GM12878 (cell line): Measurements from ENCODE around the gene EFCC1. TPM values are rescaled to one million over a fixed set of nuclear protein-coding genes. Genes with fewer than 3 reads are reported as not detected.

ENCODE experiments used
- ATAC-seq: fragments of 200-7000 bp; cut with Tn5 transposase; 3 replicates; pipeline ENCODE4 v1.9.1; 2020; ENCODE audit warnings: mild to moderate bottlenecking, moderate library complexity
- BruUV-seq: library from RNA; stranded (reverse); fragments of 400-500 nt; replicated peaks from 2 replicates; lab custom pipeline; 2021; lab: Mats Ljungman, UMichigan
- CTCF ChIA-PET: fragments of 300-600 bp; sonication (Branson Sonifier 250); formaldehyde crosslinking; extraction: SDS; loops from one replicate; lab custom pipeline; 2021; ENCODE audit warnings: inconsistent platforms; lab: Yijun Ruan, JAX
- POLR2A ChIA-PET: fragments of 350-600 bp; formaldehyde crosslinking; extraction: SDS; loops from one replicate; lab custom pipeline; 2021; ENCODE audit warnings: inconsistent platforms; lab: Charles Lee
- RAD21 ChIA-PET: fragments of 300-600 bp; sonication (Branson Sonifier 250); formaldehyde crosslinking; loops from one replicate; lab custom pipeline; 2023; ENCODE audit warnings: antibody characterized with exemption; ENCODE audit not compliant: unreplicated experiment; lab: Charles Lee
- SMC1A ChIA-PET: fragments of 300-600 bp; sonication (Branson Sonifier 250); formaldehyde crosslinking; loops from one replicate; lab custom pipeline; 2023; ENCODE audit not compliant: unreplicated experiment, uncharacterized antibody; lab: Charles Lee
- DNase-seq: peaks from one replicate; pipeline ENCODE4 v3.0.0-alpha.2; 2011; ENCODE audit warnings: low read depth, low spot score
- FAIRE-seq: peaks from 3 replicates; lab custom pipeline; 2011; peaks lifted over from hg19 to GRCh38; lab: Jason Lieb, UNC
- H2AFZ ChIP-seq: 2 replicates; pipeline ENCODE4 v1.6.0; 2011; ENCODE audit warnings: low read depth, low read length, control low read depth; ENCODE audit not compliant: control insufficient read depth
- H3K27ac ChIP-seq: 2 replicates; pipeline ENCODE4 v1.5.1; 2011; ENCODE audit warnings: control low read depth; ENCODE audit not compliant: control insufficient read depth, insufficient read depth
- H3K27me3 ChIP-seq, 2 experiments: replicated peaks in 1 of 2; 2 replicates each; pipeline versions ENCODE4 v1.6.0 to v1.6.1; 2011; ENCODE audit warnings: low read length in 1 of 2; ENCODE audit not compliant: control insufficient read depth in 2 of 2, insufficient read depth in 2 of 2
- H3K36me3 ChIP-seq, 2 experiments: 2 replicates each; pipeline ENCODE4 v1.5.1; 2011; ENCODE audit warnings: low read length in 1 of 2; ENCODE audit not compliant: control insufficient read depth in 2 of 2, insufficient read depth in 2 of 2
- H3K4me1 ChIP-seq: 2 replicates; pipeline ENCODE4 v1.6.1; 2011; ENCODE audit warnings: mild to moderate bottlenecking, low read length, moderate library complexity, mixed read lengths; ENCODE audit not compliant: control insufficient read depth, insufficient read depth
- H3K4me2 ChIP-seq: 2 replicates; pipeline ENCODE4 v1.6.0; 2011; ENCODE audit warnings: control low read depth; ENCODE audit not compliant: control insufficient read depth, insufficient read depth
- H3K4me3 ChIP-seq: fragments of 200-600 bp; sonication (generic); 2 replicates; pipeline ENCODE4 v1.5.1; 2016
- H3K79me2 ChIP-seq: 2 replicates; pipeline ENCODE4 v1.6.0; 2011; ENCODE audit warnings: low read length; ENCODE audit not compliant: control insufficient read depth, insufficient read depth
- H3K9ac ChIP-seq: 2 replicates; pipeline ENCODE4 v1.8.0; 2011; ENCODE audit warnings: low read length, control low read depth, mixed read lengths; ENCODE audit not compliant: control insufficient read depth, insufficient read depth
- H3K9me3 ChIP-seq: replicated peaks from 3 replicates; pipeline ENCODE4 v1.5.1; 2011; ENCODE audit warnings: mild to moderate bottlenecking, low read length; ENCODE audit not compliant: control insufficient read depth, insufficient read depth
- H4K20me1 ChIP-seq: 2 replicates; pipeline ENCODE4 v1.6.0; 2011; ENCODE audit not compliant: control insufficient read depth, insufficient read depth
- CBX5 ChIP-seq: sonication (generic); IDR thresholded peaks from 2 replicates; pipeline ENCODE4 v1.6.1; 2016; ENCODE audit warnings: low read depth, moderate library complexity, mild to moderate bottlenecking, inconsistent platforms
- ESRRA ChIP-seq: IDR thresholded peaks from 2 replicates; pipeline ENCODE4 v1.6.1; 2012; ENCODE audit warnings: mild to moderate bottlenecking, low read length, improper control_type of control experiment
- EZH2 ChIP-seq: IDR thresholded peaks from 2 replicates; pipeline ENCODE4 v1.6.1; 2012; ENCODE audit warnings: low read depth, mild to moderate bottlenecking, control low read depth, inconsistent platforms, low read length, borderline replicate concordance; ENCODE audit not compliant: control insufficient read depth
- IKZF2 ChIP-seq, 2 experiments: fragments of 450-650 bp; IDR thresholded peaks; 2 replicates each; pipeline ENCODE4 v1.6.1; 2017; ENCODE audit warnings: mild to moderate bottlenecking in 2 of 2, moderate library complexity in 2 of 2
- MYB ChIP-seq: fragments of 150-350 bp; IDR thresholded peaks from 2 replicates; pipeline ENCODE4 v1.6.1; 2014; ENCODE audit warnings: mild to moderate bottlenecking, low read depth, low read length, borderline replicate concordance
- MYC ChIP-seq: IDR thresholded peaks from 2 replicates; pipeline ENCODE4 v1.6.1; 2011; ENCODE audit warnings: mild to moderate bottlenecking, low read length, moderate library complexity, inconsistent platforms; ENCODE audit not compliant: insufficient read depth, insufficient replicate concordance, insufficient read length, severe bottlenecking
- SIN3A ChIP-seq: IDR thresholded peaks from 2 replicates; pipeline ENCODE4 v1.6.1; 2012; ENCODE audit warnings: low read depth, low read length, improper control_type of control experiment
- SP1 ChIP-seq: IDR thresholded peaks from one replicate; pipeline ENCODE4 v1.6.1; 2011; ENCODE audit warnings: low read depth, low read length
- TBL1XR1 ChIP-seq: IDR thresholded peaks from 2 replicates; pipeline ENCODE4 v1.6.1; 2012; ENCODE audit warnings: low read depth, low read length, improper control_type of control experiment
- WGBS: methylation state at CpG from one replicate; pipeline ENCODE4 v1.1.6; 2016; ENCODE audit warnings: low lambda C conversion rate; ENCODE audit not compliant: insufficient replicate concordance, insufficient coverage; ENCODE audit errors: missing lambda C conversion rate; 5-methylcytosine and 5-hydroxymethylcytosine counted together
- in situ Hi-C: fragments of 300-500 bp; cut with MboI; formaldehyde crosslinking; loops from 9 replicates; pipeline ENCODE4 v1.14.3; 2018; ENCODE audit warnings: mixed read lengths
- intact Hi-C: fragments of 100-400 bp; cut with micrococcal nuclease; formaldehyde crosslinking; loops from one replicate; pipeline ENCODE4 v1.14.2; 2022; ENCODE audit not compliant: unreplicated experiment
- polyA plus RNA-seq, 11 experiments: library from polyadenylated mRNA; depleted of rRNA in 4 of 11; unstranded in 6 of 11; stranded (reverse) in 5 of 11; fragments of >200 nt; fragmentation: Nextera tagmentation in 4 of 11; fragmentation: Illumina TruSeq in 1 of 11; extraction: Ambion mirVana in 4 of 11; extraction: Trizol in 1 of 11; gene quantifications; 1 replicate in 1 of 11; 2 replicates in 10 of 11; pipeline versions ENCODE4 v1.2.1 to v1.2.3, GENCODE V29; 2011 to 2016; ENCODE audit warnings: inconsistent platforms in 2 of 11, missing spikeins in 2 of 11, low read depth in 1 of 11
- total RNA-seq, 4 experiments: library from RNA; depleted of rRNA in 3 of 4; stranded (reverse); fragments of >200 nt in 3 of 4; fragmentation: Illumina TruSeq in 1 of 4; extraction: Trizol in 1 of 4; gene quantifications; 2 replicates each; pipeline versions ENCODE4 v1.2.1 to v1.2.3, GENCODE V29; 2013 to 2021
- TF ChIP-seq, protein P1 (sequence below): fragments of 450-650 bp; IDR thresholded peaks from 2 replicates; pipeline ENCODE4 v1.6.1; 2017; ENCODE audit warnings: antibody characterized with exemption, mild to moderate bottlenecking, moderate library complexity

EFCC1 gene
- total and polyA plus RNA-seq, 10 of the 15 experiments (the other 5 are each of a cell fraction or from before 2014, with no cell fraction given): not detected

- H3K27ac ChIP-seq: no peak overlapping the region
- peaks cover 19% of the 10 kb centered on the region for H3K4me1 ChIP-seq
Observed at GRCh38 chr3:129014148-129014547, 13.0 kb downstream of the EFCC1 start.

More at GRCh38 chr3:129014148-129014547, 13.0 kb downstream of the EFCC1 start:
- Histone ChIP-seq H4K20me1 (no peaks in the 10 kb centered on the region), H3K4me2 (no peak overlapping the region), H3K9me3 (no peaks in the 10 kb centered on the region), H3K36me3 (no peaks in the 10 kb centered on the region), H3K9ac (no peak overlapping the region), H2AFZ (no peak overlapping the region), H3K4me3 (no peak overlapping the region), H3K27me3 (no peaks in the 10 kb centered on the region), H3K79me2 (no peaks in the 10 kb centered on the region)
- SMC1A ChIA-PET: no interaction called here
- RAD21 ChIA-PET: no interaction called here
- POLR2A ChIA-PET: no interaction called here
- no TSS peak for BruUV-seq
- no peak for DNase-seq
- no peak for FAIRE-seq
- ATAC-seq: no peak
- CTCF ChIA-PET: interaction anchor here (0.9 kb wide), 1 partner anchor 44 kb away, joined by 6 read pairs; no protein-coding TSS in a partner anchor
- 90% methylated on average over 8 of the region's 13 CpGs for WGBS
- intact Hi-C loops (no loop called here), in situ Hi-C loops (no loop called here)
- TF ChIP-seq EZH2: no peak
- no peak for TF ChIP-seq SP1
- TF ChIP-seq, protein P1, sequence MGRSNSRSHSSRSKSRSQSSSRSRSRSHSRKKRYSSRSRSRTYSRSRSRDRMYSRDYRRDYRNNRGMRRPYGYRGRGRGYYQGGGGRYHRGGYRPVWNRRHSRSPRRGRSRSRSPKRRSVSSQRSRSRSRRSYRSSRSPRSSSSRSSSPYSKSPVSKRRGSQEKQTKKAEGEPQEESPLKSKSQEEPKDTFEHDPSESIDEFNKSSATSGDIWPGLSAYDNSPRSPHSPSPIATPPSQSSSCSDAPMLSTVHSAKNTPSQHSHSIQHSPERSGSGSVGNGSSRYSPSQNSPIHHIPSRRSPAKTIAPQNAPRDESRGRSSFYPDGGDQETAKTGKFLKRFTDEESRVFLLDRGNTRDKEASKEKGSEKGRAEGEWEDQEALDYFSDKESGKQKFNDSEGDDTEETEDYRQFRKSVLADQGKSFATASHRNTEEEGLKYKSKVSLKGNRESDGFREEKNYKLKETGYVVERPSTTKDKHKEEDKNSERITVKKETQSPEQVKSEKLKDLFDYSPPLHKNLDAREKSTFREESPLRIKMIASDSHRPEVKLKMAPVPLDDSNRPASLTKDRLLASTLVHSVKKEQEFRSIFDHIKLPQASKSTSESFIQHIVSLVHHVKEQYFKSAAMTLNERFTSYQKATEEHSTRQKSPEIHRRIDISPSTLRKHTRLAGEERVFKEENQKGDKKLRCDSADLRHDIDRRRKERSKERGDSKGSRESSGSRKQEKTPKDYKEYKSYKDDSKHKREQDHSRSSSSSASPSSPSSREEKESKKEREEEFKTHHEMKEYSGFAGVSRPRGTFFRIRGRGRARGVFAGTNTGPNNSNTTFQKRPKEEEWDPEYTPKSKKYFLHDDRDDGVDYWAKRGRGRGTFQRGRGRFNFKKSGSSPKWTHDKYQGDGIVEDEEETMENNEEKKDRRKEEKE: no peak
- TF ChIP-seq SIN3A: no peak
- no peak for TF ChIP-seq TBL1XR1
- TF ChIP-seq CBX5: no peak
- TF ChIP-seq ESRRA: no peak
- no peak for TF ChIP-seq MYC
- TF ChIP-seq MYB: no peak
- TF ChIP-seq IKZF2 (IDR thresholded peaks at IDR 0.05): no peak
